ENCODE results near the gene TLCD1. TPM values are rescaled to one million over a fixed set of nuclear protein-coding genes. Genes with fewer than 3 reads are reported as not detected.

Gene TLCD1
- total RNA-seq, 1 donor from 2014 or later, result 8.2 TPM

DNA sequence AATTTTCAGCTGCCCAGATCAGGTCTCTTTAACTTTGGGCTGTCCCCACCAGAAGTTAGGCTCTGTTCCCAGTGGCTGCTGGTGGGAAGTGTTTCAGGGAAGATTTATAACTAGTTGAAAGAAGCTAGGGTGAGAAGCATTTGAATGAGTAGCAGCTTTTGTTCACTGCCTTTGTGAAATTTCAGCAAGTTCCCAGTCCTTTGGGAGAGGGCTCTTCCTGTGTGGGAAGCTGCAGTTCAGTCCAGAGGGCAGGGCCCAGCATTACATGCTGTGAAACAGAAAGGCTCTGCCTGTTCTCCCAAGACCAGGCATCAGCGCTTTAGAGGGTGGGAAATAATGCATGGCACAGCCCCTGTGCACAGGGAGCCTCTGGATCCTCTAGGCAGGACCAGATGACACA is 32.2 kb downstream of the TLCD1 start:
- no peaks in the 10 kb centered on the region for H3K4me1 Mint-ChIP-seq (ENCODE audit: low read depth, unreplicated experiment)
- H3K4me3 Mint-ChIP-seq (ENCODE audit: unreplicated experiment), result no peak overlapping the region
- H3K27ac Mint-ChIP-seq (ENCODE audit: unreplicated experiment), result peak overlapping the region; percentile 4
- peaks cover 9% of the 10 kb centered on the region for H3K36me3 Mint-ChIP-seq (ENCODE audit: unreplicated experiment)
- H3K27me3 Mint-ChIP-seq (ENCODE audit: unreplicated experiment), result peaks cover 8% of the 10 kb centered on the region
- TF ChIP-seq, protein P1, sequence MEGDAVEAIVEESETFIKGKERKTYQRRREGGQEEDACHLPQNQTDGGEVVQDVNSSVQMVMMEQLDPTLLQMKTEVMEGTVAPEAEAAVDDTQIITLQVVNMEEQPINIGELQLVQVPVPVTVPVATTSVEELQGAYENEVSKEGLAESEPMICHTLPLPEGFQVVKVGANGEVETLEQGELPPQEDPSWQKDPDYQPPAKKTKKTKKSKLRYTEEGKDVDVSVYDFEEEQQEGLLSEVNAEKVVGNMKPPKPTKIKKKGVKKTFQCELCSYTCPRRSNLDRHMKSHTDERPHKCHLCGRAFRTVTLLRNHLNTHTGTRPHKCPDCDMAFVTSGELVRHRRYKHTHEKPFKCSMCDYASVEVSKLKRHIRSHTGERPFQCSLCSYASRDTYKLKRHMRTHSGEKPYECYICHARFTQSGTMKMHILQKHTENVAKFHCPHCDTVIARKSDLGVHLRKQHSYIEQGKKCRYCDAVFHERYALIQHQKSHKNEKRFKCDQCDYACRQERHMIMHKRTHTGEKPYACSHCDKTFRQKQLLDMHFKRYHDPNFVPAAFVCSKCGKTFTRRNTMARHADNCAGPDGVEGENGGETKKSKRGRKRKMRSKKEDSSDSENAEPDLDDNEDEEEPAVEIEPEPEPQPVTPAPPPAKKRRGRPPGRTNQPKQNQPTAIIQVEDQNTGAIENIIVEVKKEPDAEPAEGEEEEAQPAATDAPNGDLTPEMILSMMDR (IDR thresholded peaks at IDR 0.05; ENCODE audit: partially characterized antibody, unreplicated experiment), result no peak
- no peak for DNase-seq
- H3K9me3 Mint-ChIP-seq (ENCODE audit: unreplicated experiment), result no peaks in the 10 kb centered on the region

DNA sequence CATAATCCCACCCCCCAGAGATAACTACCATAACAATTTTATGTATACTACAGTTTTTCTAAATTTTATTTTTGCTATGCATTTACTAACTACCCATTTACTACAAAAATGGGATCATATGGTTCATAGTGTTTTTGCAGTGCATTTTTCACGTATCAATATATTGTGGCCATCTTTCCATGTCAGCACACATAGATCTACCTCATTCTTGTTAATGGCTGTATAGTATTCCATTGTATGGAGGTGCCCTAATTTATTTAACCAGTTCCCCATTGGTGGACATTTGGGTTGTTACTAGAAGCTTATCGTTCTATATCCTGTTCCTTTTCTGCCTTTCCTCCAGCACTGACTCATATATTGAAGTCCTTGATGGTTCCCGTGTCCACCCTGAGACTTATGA is 37.0 kb downstream of the TLCD1 start:
- no peak overlapping the region for H3K4me3 Mint-ChIP-seq (ENCODE audit: unreplicated experiment)
- H3K9me3 Mint-ChIP-seq (ENCODE audit: unreplicated experiment), result no peaks in the 10 kb centered on the region
- H3K27ac Mint-ChIP-seq (ENCODE audit: unreplicated experiment), result no peak overlapping the region
- H3K27me3 Mint-ChIP-seq (ENCODE audit: unreplicated experiment), result peaks cover 7% of the 10 kb centered on the region
- H3K36me3 Mint-ChIP-seq (ENCODE audit: unreplicated experiment), result peaks cover 17% of the 10 kb centered on the region
- TF ChIP-seq, protein P1 (IDR thresholded peaks at IDR 0.05; ENCODE audit: partially characterized antibody, unreplicated experiment), result no peak
- DNase-seq, result no peak
- H3K4me1 Mint-ChIP-seq (ENCODE audit: low read depth, unreplicated experiment), result peaks cover 13% of the 10 kb centered on the region

DNA sequence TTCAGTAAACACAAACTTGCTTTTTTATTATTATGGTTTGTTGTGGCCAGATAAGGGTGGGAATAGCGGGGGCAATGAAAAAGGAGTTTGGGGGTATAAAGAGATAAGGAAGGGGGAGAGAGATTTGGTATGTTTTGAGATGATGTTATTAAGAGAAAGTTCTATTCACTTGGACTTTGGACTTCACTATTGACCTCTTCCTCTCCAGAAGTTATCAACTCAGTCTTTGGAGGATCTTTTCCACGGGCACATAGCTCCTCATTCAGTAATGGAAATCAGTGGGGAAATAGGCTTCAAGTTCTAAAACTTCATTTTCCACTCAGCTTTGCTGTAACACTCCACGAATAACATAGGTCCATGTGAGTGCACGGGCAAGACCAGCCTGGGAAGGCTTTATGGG is 37.6 kb downstream of the TLCD1 start:
- H3K27me3 Mint-ChIP-seq (ENCODE audit: unreplicated experiment), result peaks cover 7% of the 10 kb centered on the region
- peaks cover 13% of the 10 kb centered on the region for H3K4me1 Mint-ChIP-seq (ENCODE audit: low read depth, unreplicated experiment)
- no peaks in the 10 kb centered on the region for H3K9me3 Mint-ChIP-seq (ENCODE audit: unreplicated experiment)

GRCh38 chr17:28686296-28686695 is 39.7 kb downstream of the TLCD1 start:
- H3K27me3 Mint-ChIP-seq (ENCODE audit: unreplicated experiment), result peaks cover 6% of the 10 kb centered on the region
- TF ChIP-seq, protein P1 (IDR thresholded peaks at IDR 0.05; ENCODE audit: partially characterized antibody, unreplicated experiment), result no peak
- H3K36me3 Mint-ChIP-seq (ENCODE audit: unreplicated experiment), result peaks cover 17% of the 10 kb centered on the region
- H3K4me3 Mint-ChIP-seq (ENCODE audit: unreplicated experiment), result peak overlapping the region; percentile 59
- H3K27ac Mint-ChIP-seq (ENCODE audit: unreplicated experiment), result peak overlapping the region; percentile 95
- DNase-seq, result no peak
- H3K9me3 Mint-ChIP-seq (ENCODE audit: unreplicated experiment), result no peaks in the 10 kb centered on the region
- peaks cover 13% of the 10 kb centered on the region for H3K4me1 Mint-ChIP-seq (ENCODE audit: low read depth, unreplicated experiment)

More for the DNA sequence above, 37.6 kb downstream of the TLCD1 start:
- DNase-seq, result no peak
- Mint-ChIP-seq H3K36me3 (ENCODE audit: unreplicated experiment) (peaks cover 17% of the 10 kb centered on the region), H3K27ac (ENCODE audit: unreplicated experiment) (no peak overlapping the region), H3K4me3 (ENCODE audit: unreplicated experiment) (no peak overlapping the region)
- TF ChIP-seq, protein P1 (IDR thresholded peaks at IDR 0.05; ENCODE audit: partially characterized antibody, unreplicated experiment), result no peak

DNA sequence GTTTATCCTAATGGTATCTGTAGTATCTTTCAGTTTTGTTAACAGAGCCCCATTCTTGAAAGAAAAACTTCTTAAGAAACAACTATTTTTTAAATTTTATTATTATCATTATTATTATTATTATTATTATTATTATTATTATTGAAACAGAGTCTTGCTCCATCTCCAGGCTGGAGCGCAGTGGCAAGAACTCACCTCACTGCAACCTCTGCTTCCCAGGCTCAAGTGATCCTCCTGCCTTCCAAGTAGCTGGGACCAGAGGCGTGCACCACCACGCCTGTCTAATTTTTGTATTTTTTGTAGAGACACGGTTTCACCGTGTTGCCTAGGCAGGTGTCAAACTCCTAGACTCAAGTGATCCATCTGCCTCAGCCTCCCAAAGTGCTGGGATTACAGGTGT is 40.7 kb downstream of the TLCD1 start:
- DNase-seq, result no peak
- no peak overlapping the region for H3K4me3 Mint-ChIP-seq (ENCODE audit: unreplicated experiment)
- peaks cover 17% of the 10 kb centered on the region for H3K36me3 Mint-ChIP-seq (ENCODE audit: unreplicated experiment)
- H3K4me1 Mint-ChIP-seq (ENCODE audit: low read depth, unreplicated experiment), result peaks cover 13% of the 10 kb centered on the region
- H3K27ac Mint-ChIP-seq (ENCODE audit: unreplicated experiment), result peak overlapping the region; percentile 44
- H3K9me3 Mint-ChIP-seq (ENCODE audit: unreplicated experiment), result no peaks in the 10 kb centered on the region
- TF ChIP-seq, protein P1 (IDR thresholded peaks at IDR 0.05; ENCODE audit: partially characterized antibody, unreplicated experiment), result no peak
- peaks cover 4% of the 10 kb centered on the region for H3K27me3 Mint-ChIP-seq (ENCODE audit: unreplicated experiment)

All from glutamatergic neuron (in vitro differentiated cells).